K562 (cell line): ENCODE data around the gene LDLRAD3. TPM values are rescaled to one million over a fixed set of nuclear protein-coding genes. Genes with fewer than 3 reads are reported as not detected.

Experiments used
- ATF4 ChIP-seq: fragments of 450-650 bp; formaldehyde crosslinking; IDR thresholded peaks from 2 replicates; pipeline ENCODE4 v1.4.0; 2022; ENCODE audit warnings: mild to moderate bottlenecking, moderate library complexity
- COPS2 ChIP-seq: fragments of 450-650 bp; conservative IDR thresholded peaks from 2 replicates; pipeline ENCODE4 v1.6.1; 2016; ENCODE audit warnings: mild to moderate bottlenecking, moderate library complexity
- DLX4 ChIP-seq: fragments of 250-450 bp; sonication (Bioruptor Pico); IDR thresholded peaks from 2 replicates; pipeline ENCODE4 v1.6.1; 2021; ENCODE audit warnings: mild to moderate bottlenecking
- ESRRB ChIP-seq: fragments of 250-450 bp; sonication (Bioruptor Pico); IDR thresholded peaks from 2 replicates; pipeline ENCODE4 v1.5.0; 2020; ENCODE audit warnings: mild to moderate bottlenecking, moderate library complexity, borderline replicate concordance
- EWSR1 ChIP-seq: fragments of 450-650 bp; IDR thresholded peaks from 2 replicates; pipeline ENCODE4 v1.6.1; 2018; ENCODE audit warnings: borderline replicate concordance, mild to moderate bottlenecking, low read depth, moderate library complexity; ENCODE audit not compliant: partially characterized antibody
- FOXJ2 ChIP-seq: fragments of 200-800 bp; sonication (Bioruptor generic); IDR thresholded peaks from 2 replicates; pipeline ENCODE4 v1.6.1; 2016; ENCODE audit warnings: missing genetic modification characterization, missing compliant biosample characterization
- HNRNPK ChIP-seq: fragments of 200-400 bp; formaldehyde crosslinking; IDR thresholded peaks from one replicate; pipeline ENCODE4 v1.6.1; 2018; ENCODE audit warnings: mild to moderate bottlenecking, low read depth, low read length; ENCODE audit not compliant: poor library complexity, severe bottlenecking
- KLF1 ChIP-seq: fragments of 450-650 bp; IDR thresholded peaks from 2 replicates; pipeline ENCODE4 v1.6.1; 2016; ENCODE audit warnings: missing genetic modification characterization, missing compliant biosample characterization
- NKRF ChIP-seq: fragments of 450-650 bp; IDR thresholded peaks from 2 replicates; pipeline ENCODE4 v1.6.1; 2016; ENCODE audit warnings: borderline replicate concordance
- NR1H2 ChIP-seq: sonication (generic); formaldehyde crosslinking; IDR thresholded peaks from 2 replicates; pipeline ENCODE4 v1.4.0; 2020; ENCODE audit warnings: mild to moderate bottlenecking, missing genetic modification reagents
- SMAD3 ChIP-seq: fragments of 450-650 bp; formaldehyde crosslinking; conservative IDR thresholded peaks from 2 replicates; pipeline ENCODE4 v1.4.0; 2020; ENCODE audit warnings: mild to moderate bottlenecking
- SOX6 ChIP-seq: fragments of 450-650 bp; IDR thresholded peaks from 2 replicates; pipeline ENCODE4 v1.6.1; 2014; ENCODE audit warnings: mild to moderate bottlenecking
- SP2 ChIP-seq: IDR thresholded peaks from 2 replicates; pipeline ENCODE4 v1.6.1; 2011; ENCODE audit warnings: mild to moderate bottlenecking, low read depth, low read length, moderate library complexity; ENCODE audit not compliant: poor library complexity, severe bottlenecking; ENCODE audit errors: extremely low read depth
- TAF15 ChIP-seq: fragments of 200-400 bp; formaldehyde crosslinking; IDR thresholded peaks from 2 replicates; pipeline ENCODE4 v1.6.1; 2017; ENCODE audit warnings: mild to moderate bottlenecking, low read depth, low read length, moderate library complexity
- TCF7 ChIP-seq: sonication (generic); IDR thresholded peaks from 2 replicates; pipeline ENCODE4 v1.6.1; 2016; ENCODE audit warnings: antibody characterized with exemption, borderline replicate concordance
- THRAP3 ChIP-seq: fragments of 450-650 bp; IDR thresholded peaks from 2 replicates; pipeline ENCODE4 v1.6.1; 2016; ENCODE audit warnings: mild to moderate bottlenecking, inconsistent platforms, borderline replicate concordance
- TRIM25 ChIP-seq: fragments of 450-650 bp; IDR thresholded peaks from 2 replicates; pipeline ENCODE4 v1.7.0; 2016; ENCODE audit warnings: borderline replicate concordance
- TSC22D4 ChIP-seq: fragments of 450-650 bp; IDR thresholded peaks from 2 replicates; pipeline ENCODE4 v1.6.1; 2016; ENCODE audit warnings: missing genetic modification characterization, missing biosample characterization, control low read depth
- ZNF398 ChIP-seq: fragments of 250-450 bp; sonication (Bioruptor Pico); IDR thresholded peaks from 2 replicates; pipeline ENCODE4 v1.8.0; 2021; ENCODE audit warnings: moderate library complexity, mild to moderate bottlenecking, inconsistent platforms
- ZNF668 ChIP-seq: fragments of 250-450 bp; sonication (Bioruptor Pico); IDR thresholded peaks from 2 replicates; pipeline ENCODE4 v1.8.0; 2022; ENCODE audit warnings: mild to moderate bottlenecking, inconsistent platforms
- ZNF696 ChIP-seq: fragments of 250-450 bp; sonication (Bioruptor Pico); conservative IDR thresholded peaks from 2 replicates; pipeline ENCODE4 v1.4.0; 2020; ENCODE audit warnings: mild to moderate bottlenecking, moderate library complexity
- polyA plus RNA-seq, 8 experiments: library from polyadenylated mRNA; depleted of rRNA in 4 of 8; stranded (reverse) in 5 of 8; unstranded in 3 of 8; fragments of >200 nt; fragmentation: Nextera tagmentation in 2 of 8; fragmentation: Illumina TruSeq in 1 of 8; extraction: Ambion mirVana in 2 of 8; extraction: Trizol in 1 of 8; gene quantifications; 2 replicates each; pipeline versions ENCODE4 v1.2.1 to v1.2.3, GENCODE V29; 2011 to 2014; ENCODE audit warnings: inconsistent platforms in 1 of 8, missing spikeins in 1 of 8
- total RNA-seq, 7 experiments: library from RNA; depleted of rRNA in 6 of 7; stranded (reverse); fragments of >200 nt in 6 of 7; fragmentation: Illumina TruSeq in 2 of 7; extraction: Trizol in 2 of 7; gene quantifications; 2 replicates each; pipeline versions ENCODE4 v1.2.1 to v1.2.3, GENCODE V29; 2011 to 2021; ENCODE audit warnings: low replicate concordance in 1 of 7

The LDLRAD3 gene
- total and polyA plus RNA-seq, 9 of the 15 experiments (the other 6 are each of a cell fraction or from before 2014, with no cell fraction given): 0.73 to 7.2 (median 3.5) TPM

GRCh38 chr11:36051235-36052144 is 107.6 kb downstream of the LDLRAD3 start (continued):
- TF ChIP-seq NKRF: no peak
- TF ChIP-seq FOXJ2 (tag): no peak
- no peak for TF ChIP-seq ZNF668 (CRISPR knock-in tag)
- no peak for TF ChIP-seq NR1H2 (CRISPR knock-in tag)
- no peak for TF ChIP-seq ESRRB (CRISPR knock-in tag)
- no peak for TF ChIP-seq TRIM25
- no peak for TF ChIP-seq ATF4 (CRISPR knock-in tag)
- no peak for TF ChIP-seq SOX6
- TF ChIP-seq ZNF696 (CRISPR knock-in tag): no peak
- TF ChIP-seq HNRNPK: no peak
- no peak for TF ChIP-seq ZNF398 (CRISPR knock-in tag)
- no peak for TF ChIP-seq THRAP3
- no peak for TF ChIP-seq EWSR1
- no peak for TF ChIP-seq TAF15
- no peak for TF ChIP-seq SMAD3 (CRISPR knock-in tag)
- TF ChIP-seq TCF7: no peak
- no peak for TF ChIP-seq DLX4 (CRISPR knock-in tag)
- TF ChIP-seq KLF1 (tag): no peak
- no peak for TF ChIP-seq COPS2
- TF ChIP-seq TSC22D4: no peak
- TF ChIP-seq SP2: no peak
